Endothelial cell of umbilical vein (primary cell): ENCODE measurements around the gene S1PR5. TPM values are rescaled to one million over a fixed set of nuclear protein-coding genes. Genes with fewer than 3 reads are reported as not detected.

ENCODE experiments used
- BruUV-seq: library from RNA; stranded (reverse); fragments of 400-500 nt; replicated peaks from 2 replicates; lab custom pipeline; 2021; lab: Mats Ljungman, UMichigan
- CTCF ChIA-PET: fragments of 300-600, 350-600 bp; sonication (Branson Sonifier 250); formaldehyde crosslinking; loops from one replicate; lab custom pipeline; 2021; ENCODE audit warnings: antibody characterized with exemption, inconsistent platforms; lab: Charles Lee
- POLR2A ChIA-PET: fragments of 300-600, 350-600 bp; sonication (Branson Sonifier 250); formaldehyde crosslinking; loops from one replicate; lab custom pipeline; 2021; ENCODE audit warnings: antibody characterized with exemption, inconsistent platforms; lab: Charles Lee
- DNase-seq: peaks from one replicate; pipeline ENCODE4 v3.0.0-alpha.2; 2011; ENCODE audit warnings: low read depth, low spot score
- FAIRE-seq: peaks from 2 replicates; lab custom pipeline; 2011; peaks lifted over from hg19 to GRCh38; lab: Jason Lieb, UNC
- H2AFZ ChIP-seq: 2 replicates; pipeline ENCODE4 v1.6.0; 2012; ENCODE audit warnings: low read depth, low read length, control low read depth, inconsistent platforms
- H3K27ac ChIP-seq: 2 replicates; pipeline ENCODE4 v1.5.1; 2011; ENCODE audit warnings: low read depth, mild to moderate bottlenecking, control low read depth, low read length, moderate library complexity; ENCODE audit not compliant: insufficient read depth
- H3K27me3 ChIP-seq, 2 experiments: 2 replicates each; pipeline versions ENCODE4 v1.6.0 to v1.6.1; 2011; ENCODE audit warnings: low read length in 2 of 2, mixed read lengths in 1 of 2; ENCODE audit not compliant: control insufficient read depth in 2 of 2, insufficient read depth in 2 of 2
- H3K36me3 ChIP-seq, 2 experiments: 2 replicates in 1 of 2; 3 replicates in 1 of 2; pipeline ENCODE4 v1.5.1; 2011; ENCODE audit warnings: low read length in 2 of 2, mild to moderate bottlenecking in 1 of 2, moderate library complexity in 1 of 2; ENCODE audit not compliant: control insufficient read depth in 2 of 2, insufficient read depth in 2 of 2; ENCODE audit errors: extremely low read depth in 1 of 2
- H3K4me1 ChIP-seq: 3 replicates; pipeline ENCODE4 v1.5.1; 2011; ENCODE audit warnings: mild to moderate bottlenecking, low read length; ENCODE audit not compliant: control insufficient read depth, insufficient read depth; ENCODE audit errors: extremely low read depth
- H3K4me2 ChIP-seq: 2 replicates; pipeline ENCODE4 v1.6.1; 2011; ENCODE audit warnings: low read length, control low read depth, mixed read lengths; ENCODE audit not compliant: insufficient read depth
- H3K4me3 ChIP-seq, 3 experiments: fragments of 200-600 bp in 1 of 3; sonication (generic), shearing (Covaris generic) in 1 of 3; replicated peaks in 1 of 3; 2 replicates each; pipeline ENCODE4 v1.5.1; 2011 to 2016; ENCODE audit warnings: control low read depth in 3 of 3, low read length in 3 of 3, mild to moderate bottlenecking in 2 of 3, inconsistent platforms in 1 of 3, low read depth in 1 of 3, moderate library complexity in 1 of 3; ENCODE audit not compliant: insufficient read depth in 1 of 3
- H3K79me2 ChIP-seq: 2 replicates; pipeline ENCODE4 v1.6.0; 2012; ENCODE audit warnings: low read length, inconsistent platforms; ENCODE audit not compliant: control insufficient read depth, insufficient read depth
- H3K9ac ChIP-seq: replicated peaks from 2 replicates; pipeline ENCODE3; 2011; ENCODE audit warnings: low read length, control low read depth; ENCODE audit not compliant: insufficient read depth; ENCODE audit errors: extremely low read depth
- H3K9me1 ChIP-seq: replicated peaks from 3 replicates; pipeline ENCODE4 v1.6.0; 2011; ENCODE audit warnings: mild to moderate bottlenecking, low read length; ENCODE audit not compliant: control insufficient read depth, insufficient read depth; ENCODE audit errors: extremely low read depth
- H3K9me3 ChIP-seq: replicated peaks from 2 replicates; pipeline ENCODE4 v1.5.1; 2012; ENCODE audit warnings: low read length, inconsistent platforms; ENCODE audit not compliant: control insufficient read depth, insufficient read depth
- H4K20me1 ChIP-seq: replicated peaks from 2 replicates; pipeline ENCODE3; 2011; ENCODE audit warnings: mild to moderate bottlenecking, low read length; ENCODE audit not compliant: control insufficient read depth, insufficient read depth; ENCODE audit errors: extremely low read depth
- EZH2 ChIP-seq: IDR thresholded peaks from 2 replicates; pipeline ENCODE4 v1.6.1; 2012; ENCODE audit warnings: borderline replicate concordance, low read depth, mild to moderate bottlenecking, moderate library complexity, low read length, inconsistent platforms; ENCODE audit not compliant: severe bottlenecking
- FOS ChIP-seq: IDR thresholded peaks from 2 replicates; pipeline ENCODE4 v1.6.1; 2011; ENCODE audit warnings: mild to moderate bottlenecking, low read length, moderate library complexity, borderline replicate concordance; ENCODE audit not compliant: insufficient read depth
- GATA2 ChIP-seq: IDR thresholded peaks from 2 replicates; pipeline ENCODE4 v1.7.0; 2011; ENCODE audit warnings: low read depth, mild to moderate bottlenecking, moderate library complexity, mixed read lengths, low read length; ENCODE audit not compliant: insufficient read length, insufficient read depth
- JUN ChIP-seq: IDR thresholded peaks from 2 replicates; pipeline ENCODE4 v1.6.1; 2011; ENCODE audit warnings: borderline replicate concordance, low read depth; ENCODE audit not compliant: insufficient read length, insufficient read depth
- MYC ChIP-seq: IDR thresholded peaks from one replicate; pipeline ENCODE4 v1.6.1; 2011; ENCODE audit warnings: mild to moderate bottlenecking, low read depth, low read length
- POLR2A ChIP-seq: IDR thresholded peaks from 2 replicates; pipeline ENCODE4 v1.6.1; 2012; ENCODE audit warnings: low read depth, mild to moderate bottlenecking, control low read depth, low read length
- POLR2AphosphoS5 ChIP-seq: IDR thresholded peaks from 2 replicates; pipeline ENCODE4 v1.6.1; 2012; ENCODE audit warnings: low read depth, mild to moderate bottlenecking, control low read depth, low read length, moderate library complexity; ENCODE audit not compliant: insufficient read depth
- dilution Hi-C: fragments of 300-500 bp; cut with MboI; formaldehyde crosslinking; loops from one replicate; pipeline ENCODE4 v1.15.0; 2019; ENCODE audit warnings: low sequenced_read_pairs; ENCODE audit not compliant: extremely low pct_ligation_motif_present
- intact Hi-C: fragments of 100-400 bp; cut with micrococcal nuclease; formaldehyde crosslinking; loops from one replicate; pipeline ENCODE4 v1.10.0; 2022
- polyA plus RNA-seq, 4 experiments: library from polyadenylated mRNA; depleted of rRNA in 3 of 4; stranded (reverse) in 3 of 4; unstranded in 1 of 4; fragments of >200 nt; gene quantifications; 2 replicates each; pipeline versions ENCODE4 v1.2.1 to v1.2.3, GENCODE V29; 2011 to 2012; ENCODE audit warnings: missing spikeins in 1 of 4
- total RNA-seq: library from RNA; stranded (reverse); gene quantifications from 2 replicates; pipeline ENCODE4 v1.2.3, GENCODE V29; 2021
- TF ChIP-seq, protein P1 (sequence below): IDR thresholded peaks from 2 replicates; pipeline ENCODE4 v1.6.1; 2011; ENCODE audit not compliant: insufficient read depth, insufficient read length
- TF ChIP-seq, protein P2 (sequence below), 2 donors: IDR thresholded peaks; 1 replicate in 1 of 2; 2 replicates in 1 of 2; pipeline ENCODE4 v1.5.1; 2011; ENCODE audit warnings: low read length in 2 of 2, mild to moderate bottlenecking in 2 of 2, moderate library complexity in 2 of 2, control low read depth in 1 of 2, inconsistent platforms in 1 of 2, low read depth in 1 of 2; ENCODE audit not compliant: insufficient read depth in 1 of 2; ENCODE audit errors: extremely low read depth in 1 of 2

Gene S1PR5
- total and polyA plus RNA-seq, 2 donors (not counting 3 experiments of a cell fraction or from before 2014, with no cell fraction given), result not detected

DNA sequence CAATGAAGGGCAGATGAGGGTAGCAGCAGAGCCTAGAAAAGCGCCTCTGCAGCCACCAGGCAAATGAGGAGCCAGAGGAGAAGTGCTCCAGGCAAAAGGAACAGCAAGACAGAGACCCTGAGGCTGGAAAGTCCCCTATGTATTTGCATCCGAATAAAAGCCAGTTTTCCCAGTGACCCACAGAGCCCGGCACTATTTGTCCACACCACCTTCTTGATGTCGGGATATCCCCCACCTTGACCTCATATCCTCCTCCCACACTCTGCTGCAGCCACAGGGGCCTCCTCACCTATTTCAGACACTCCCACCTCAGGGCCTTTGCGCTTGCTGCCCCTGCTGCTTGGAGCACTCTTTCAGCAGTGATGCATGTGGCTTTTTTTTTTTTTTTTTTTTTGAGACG is 33.1 kb upstream of the S1PR5 start:
- Histone ChIP-seq H3K9me3 (no peaks in the 10 kb centered on the region), H4K20me1 (no peaks in the 10 kb centered on the region), H3K36me3 (peaks cover 4 to 35% of the 10 kb centered on the region in 2 experiments), H3K79me2 (no peaks in the 10 kb centered on the region), H3K9me1 (no peaks in the 10 kb centered on the region), H3K9ac (no peak overlapping the region), H3K27ac (no peak overlapping the region), H3K27me3 (no peaks in the 10 kb centered on the region), H3K4me1 (no peaks in the 10 kb centered on the region), H3K4me3 (no peak overlapping the region), H2AFZ (no peak overlapping the region), H3K4me2 (no peak overlapping the region)
- dilution Hi-C loops, result no loop called here
- intact Hi-C loops, result no loop called here
- no TSS peak for BruUV-seq
- POLR2A ChIA-PET, result no interaction called here
- FAIRE-seq (no peak), DNase-seq (no peak)
- CTCF ChIA-PET, result no interaction called here
- TF ChIP-seq FOS (no peak), GATA2 (no peak), MYC (no peak), POLR2A (no peak), JUN (no peak), EZH2 (no peak), POLR2AphosphoS5 (no peak)
- TF ChIP-seq, protein P1, sequence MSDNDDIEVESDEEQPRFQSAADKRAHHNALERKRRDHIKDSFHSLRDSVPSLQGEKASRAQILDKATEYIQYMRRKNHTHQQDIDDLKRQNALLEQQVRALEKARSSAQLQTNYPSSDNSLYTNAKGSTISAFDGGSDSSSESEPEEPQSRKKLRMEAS, result no peak
- TF ChIP-seq, protein P2, sequence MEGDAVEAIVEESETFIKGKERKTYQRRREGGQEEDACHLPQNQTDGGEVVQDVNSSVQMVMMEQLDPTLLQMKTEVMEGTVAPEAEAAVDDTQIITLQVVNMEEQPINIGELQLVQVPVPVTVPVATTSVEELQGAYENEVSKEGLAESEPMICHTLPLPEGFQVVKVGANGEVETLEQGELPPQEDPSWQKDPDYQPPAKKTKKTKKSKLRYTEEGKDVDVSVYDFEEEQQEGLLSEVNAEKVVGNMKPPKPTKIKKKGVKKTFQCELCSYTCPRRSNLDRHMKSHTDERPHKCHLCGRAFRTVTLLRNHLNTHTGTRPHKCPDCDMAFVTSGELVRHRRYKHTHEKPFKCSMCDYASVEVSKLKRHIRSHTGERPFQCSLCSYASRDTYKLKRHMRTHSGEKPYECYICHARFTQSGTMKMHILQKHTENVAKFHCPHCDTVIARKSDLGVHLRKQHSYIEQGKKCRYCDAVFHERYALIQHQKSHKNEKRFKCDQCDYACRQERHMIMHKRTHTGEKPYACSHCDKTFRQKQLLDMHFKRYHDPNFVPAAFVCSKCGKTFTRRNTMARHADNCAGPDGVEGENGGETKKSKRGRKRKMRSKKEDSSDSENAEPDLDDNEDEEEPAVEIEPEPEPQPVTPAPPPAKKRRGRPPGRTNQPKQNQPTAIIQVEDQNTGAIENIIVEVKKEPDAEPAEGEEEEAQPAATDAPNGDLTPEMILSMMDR (IDR thresholded peaks at IDR 0.05; ENCODE audit: extremely low read depth in 1 of 2, insufficient read depth in 1 of 2, low read depth in 1 of 2, low read length in 2 of 2), result no peak
